Right atrium auricular region (tissue), 2 donors: Measurements from ENCODE around the gene PLEKHM3. TPM values are rescaled to one million over a fixed set of nuclear protein-coding genes. Genes with fewer than 3 reads are reported as not detected.
"Not testable (repeated sequence)": the region's sequence is repeated elsewhere in the genome, so short reads cannot be mapped to it uniquely, and the experiment has no call there.

Source experiments
- DNase-seq: peaks from one replicate; pipeline ENCODE4 v3.0.0-alpha.2; 2019; ENCODE audit warnings: low spot score
- H3K27ac ChIP-seq, 2 donors: fragments of 200-600 bp; sonication (generic); 1 replicate in 1 of 2; 2 replicates in 1 of 2; pipeline ENCODE4 v1.5.1; 2016 to 2019
- H3K27me3 ChIP-seq, 2 donors: fragments of 200-600 bp; sonication (generic); one replicate each; pipeline versions ENCODE4 v1.5.1 to v1.6.0; 2017 to 2019
- H3K36me3 ChIP-seq: fragments of 200-600 bp; sonication (generic); one replicate; pipeline ENCODE4 v1.5.1; 2016
- H3K4me1 ChIP-seq, 2 donors: fragments of 200-600 bp; sonication (generic); one replicate each; pipeline versions ENCODE4 v1.5.1 to v1.6.0; 2017 to 2019
- H3K4me3 ChIP-seq, 2 donors: fragments of 200-600 bp; sonication (generic); 1 replicate in 1 of 2; 2 replicates in 1 of 2; pipeline ENCODE4 v1.5.1; 2017 to 2019; ENCODE audit warnings: mild to moderate bottlenecking in 1 of 2, moderate library complexity in 1 of 2
- H3K9me3 ChIP-seq, 2 donors: fragments of 200-600 bp; sonication (generic); one replicate each; pipeline ENCODE4 v1.5.1; 2019
- CTCF ChIP-seq, 2 donors: fragments of 200-600 bp; sonication (generic); IDR thresholded peaks; one replicate each; pipeline ENCODE4 v1.5.1; 2019; ENCODE audit warnings: antibody characterized with exemption in 2 of 2
- total RNA-seq, 2 donors: library from RNA; depleted of rRNA; stranded (reverse); fragments of >200 nt; gene quantifications; one replicate each; pipeline ENCODE4 v1.1.0, GENCODE V29; 2016

PLEKHM3 gene
- total RNA-seq, 2 donors from 2014 or later = 14.9 to 20.0 TPM

- Histone ChIP-seq H3K36me3 (no peaks in the 10 kb centered on the region), H3K9me3 (no peaks in the 10 kb centered on the region), H3K27ac (no peak overlapping the region), H3K27me3 (no peaks in the 10 kb centered on the region), H3K4me1 (peaks cover 0 to 9% of the 10 kb centered on the region in 2 donors), H3K4me3 (no peak overlapping the region)
- no peak for DNase-seq
- TF ChIP-seq CTCF (IDR thresholded peaks at IDR 0.05) = peak in 1 of 2 donors; percentile 47
Observed at GRCh38 chr2:208033701-208034502, 8.6 kb upstream of the PLEKHM3 start.

GRCh38 chr2:208031608-208032019 is 6.3 kb upstream of the PLEKHM3 start:
- no peak for DNase-seq
- no peak for TF ChIP-seq CTCF (IDR thresholded peaks at IDR 0.05)
- no peaks in the 10 kb centered on the region for H3K36me3 ChIP-seq
- no peaks in the 10 kb centered on the region for H3K9me3 ChIP-seq
- no peak overlapping the region for H3K4me3 ChIP-seq
- H3K27me3 ChIP-seq = no peaks in the 10 kb centered on the region
- no peak overlapping the region for H3K27ac ChIP-seq
- H3K4me1 ChIP-seq = peaks cover 0 to 9% of the 10 kb centered on the region in 2 donors

- H3K9me3 ChIP-seq = no peaks in the 10 kb centered on the region
- no peak for TF ChIP-seq CTCF (IDR thresholded peaks at IDR 0.05)
Observed at GRCh38 chr2:208025814-208026184, 472 bp upstream of the PLEKHM3 start.

GRCh38 chr2:208024091-208024490 is 1.2 kb downstream of the PLEKHM3 start:
- Histone ChIP-seq H3K27ac (no peak overlapping the region), H3K4me1 (peaks cover 0 to 14% of the 10 kb centered on the region in 2 donors), H3K4me3 (no peak overlapping the region), H3K9me3 (no peaks in the 10 kb centered on the region), H3K36me3 (no peaks in the 10 kb centered on the region), H3K27me3 (no peaks in the 10 kb centered on the region)
- DNase-seq = no peak
- TF ChIP-seq CTCF (IDR thresholded peaks at IDR 0.05) = no peak

More at GRCh38 chr2:208025814-208026184, 472 bp upstream of the PLEKHM3 start:
- Histone ChIP-seq H3K27ac (peak overlapping the region; percentile 85), H3K4me3 (peak overlapping the region; percentile 84 to 93), H3K27me3 (no peaks in the 10 kb centered on the region), H3K36me3 (no peaks in the 10 kb centered on the region), H3K4me1 (peaks cover 0 to 14% of the 10 kb centered on the region in 2 donors)
- no peak for DNase-seq

GRCh38 chr2:208020253-208020652 is 5.1 kb downstream of the PLEKHM3 start:
- H3K36me3 ChIP-seq = no peaks in the 10 kb centered on the region
- H3K27ac ChIP-seq = no peak overlapping the region
- H3K9me3 ChIP-seq = no peaks in the 10 kb centered on the region
- peaks cover 0 to 10% of the 10 kb centered on the region in 2 donors for H3K4me1 ChIP-seq
- TF ChIP-seq CTCF (IDR thresholded peaks at IDR 0.05) = no peak
- DNase-seq = no peak
- H3K4me3 ChIP-seq = no peak overlapping the region
- H3K27me3 ChIP-seq = no peaks in the 10 kb centered on the region

GRCh38 chr2:208018124-208018712 is 7.1 kb downstream of the PLEKHM3 start:
- not testable (repeated sequence) for DNase-seq, H3K36me3 ChIP-seq, H3K27me3 ChIP-seq, H3K27ac ChIP-seq, H3K4me3 ChIP-seq, H3K9me3 ChIP-seq
- H3K4me1 ChIP-seq = peaks cover 0 to 13% of the 10 kb centered on the region in 2 donors
